Measurements from ENCODE around the gene UAP1. TPM values are rescaled to one million over a fixed set of nuclear protein-coding genes. Genes with fewer than 3 reads are reported as not detected.

UAP1 gene
- total RNA-seq, 1 experiment from 2014 or later, result 479 TPM

- POLR2A ChIA-PET, result interaction anchor here (0.7 to 5.8 kb wide), 16 partner anchors 8 to 167 kb away, joined by 3 to 40 read pairs (median 3); partner anchors contain the start of gene UAP1
- Mint-ChIP-seq H3K4me1 (ENCODE audit: insufficient read depth, unreplicated experiment) (peaks cover 41% of the 10 kb centered on the region), H3K4me3 (ENCODE audit: unreplicated experiment) (no peak overlapping the region), H3K27ac (ENCODE audit: low read depth, unreplicated experiment) (peak overlapping the region; percentile 91), H3K27me3 (ENCODE audit: insufficient read depth, unreplicated experiment) (no peaks in the 10 kb centered on the region), H3K9me3 (ENCODE audit: unreplicated experiment) (no peaks in the 10 kb centered on the region), H3K36me3 (ENCODE audit: insufficient read depth, unreplicated experiment) (peaks cover 7% of the 10 kb centered on the region)
- no peak for TF ChIP-seq CTCF (IDR thresholded peaks at IDR 0.05; ENCODE audit: unreplicated experiment)
- intact Hi-C loops (cut with micrococcal nuclease), result loop anchor here (1.0 to 2.0 kb wide), 2 partner anchors 23 to 66 kb away; no protein-coding TSS in a partner anchor
- no TSS peak for BruUV-seq (replicated peaks)
- DNase-seq (ENCODE audit: unreplicated experiment), result peak; percentile 80
- CTCF ChIA-PET, result interaction anchor here (0.6 to 1.4 kb wide), 5 partner anchors 18 to 1374 kb away, joined by 3 to 4 read pairs (median 3); no protein-coding TSS in a partner anchor
These were observed 22.6 kb upstream of the UAP1 start for GRCh38 chr1:162538815-162539431.

- BruUV-seq (replicated peaks), result no TSS peak
- H3K4me3 Mint-ChIP-seq (ENCODE audit: unreplicated experiment), result peak overlapping the region; percentile 20
- peak; percentile 96 for DNase-seq (ENCODE audit: unreplicated experiment)
- no peaks in the 10 kb centered on the region for H3K9me3 Mint-ChIP-seq (ENCODE audit: unreplicated experiment)
- CTCF ChIA-PET, result interaction anchor here (0.6 to 0.8 kb wide), 5 partner anchors 10 to 1235 kb away, joined by 3 to 6 read pairs (median 3); no protein-coding TSS in a partner anchor
- POLR2A ChIA-PET, result interaction anchor here (0.7 to 9.5 kb wide), 15 partner anchors 9 to 158 kb away, joined by 3 to 245 read pairs (median 5); partner anchors contain the start of gene UAP1
- peaks cover 41% of the 10 kb centered on the region for H3K4me1 Mint-ChIP-seq (ENCODE audit: insufficient read depth, unreplicated experiment)
- H3K27ac Mint-ChIP-seq (ENCODE audit: low read depth, unreplicated experiment), result peak overlapping the region; percentile 73
- intact Hi-C loops (cut with micrococcal nuclease), result loop anchor here (1.0 kb wide), 1 partner anchor 20 kb away; the partner anchor contains the start of gene UAP1
- H3K27me3 Mint-ChIP-seq (ENCODE audit: insufficient read depth, unreplicated experiment), result no peaks in the 10 kb centered on the region
- no peak for TF ChIP-seq CTCF (IDR thresholded peaks at IDR 0.05; ENCODE audit: unreplicated experiment)
- peaks cover 12% of the 10 kb centered on the region for H3K36me3 Mint-ChIP-seq (ENCODE audit: insufficient read depth, unreplicated experiment)
These were observed 19.8 kb upstream of the UAP1 start for GRCh38 chr1:162541619-162542141.

GRCh38 chr1:162543228-162543627 lies 18.3 kb upstream of the UAP1 start:
- POLR2A ChIA-PET, result interaction anchor here (1.9 to 9.5 kb wide), 3 partner anchors 9 to 22 kb away, joined by 10 to 245 read pairs (median 13); partner anchors contain the start of gene UAP1
- no peaks in the 10 kb centered on the region for H3K27me3 Mint-ChIP-seq (ENCODE audit: insufficient read depth, unreplicated experiment)
- no TSS peak for BruUV-seq (replicated peaks)
- H3K27ac Mint-ChIP-seq (ENCODE audit: low read depth, unreplicated experiment), result peak overlapping the region; percentile 73
- intact Hi-C loops (cut with micrococcal nuclease), result no loop called here
- no peak overlapping the region for H3K4me3 Mint-ChIP-seq (ENCODE audit: unreplicated experiment)
- H3K36me3 Mint-ChIP-seq (ENCODE audit: insufficient read depth, unreplicated experiment), result peaks cover 12% of the 10 kb centered on the region
- peaks cover 35% of the 10 kb centered on the region for H3K4me1 Mint-ChIP-seq (ENCODE audit: insufficient read depth, unreplicated experiment)
- CTCF ChIA-PET, result interaction anchor here (0.6 kb wide), 1 partner anchor 272 kb away, joined by 4 read pairs; no protein-coding TSS in a partner anchor
- no peak for TF ChIP-seq CTCF (IDR thresholded peaks at IDR 0.05; ENCODE audit: unreplicated experiment)
- no peak for DNase-seq (ENCODE audit: unreplicated experiment)
- no peaks in the 10 kb centered on the region for H3K9me3 Mint-ChIP-seq (ENCODE audit: unreplicated experiment)

- no peaks in the 10 kb centered on the region for H3K9me3 Mint-ChIP-seq (ENCODE audit: unreplicated experiment)
- peak overlapping the region; percentile 10 for H3K4me3 Mint-ChIP-seq (ENCODE audit: unreplicated experiment)
- intact Hi-C loops (cut with micrococcal nuclease), result no loop called here
- ChIA-PET CTCF (interaction anchor here (0.9 kb wide), 2 partner anchors 8 to 20 kb away, joined by 4 to 5 read pairs; no protein-coding TSS in a partner anchor), POLR2A (interaction anchor here (0.6 to 9.5 kb wide), 17 partner anchors 11 to 1465 kb away, joined by 3 to 245 read pairs (median 5); partner anchors contain the start of genes C1orf226, UAP1 and UHMK1)
- no peak for TF ChIP-seq CTCF (IDR thresholded peaks at IDR 0.05; ENCODE audit: unreplicated experiment)
- peak; percentile 81 for DNase-seq (ENCODE audit: unreplicated experiment)
- no peaks in the 10 kb centered on the region for H3K27me3 Mint-ChIP-seq (ENCODE audit: insufficient read depth, unreplicated experiment)
- peaks cover 10% of the 10 kb centered on the region for H3K36me3 Mint-ChIP-seq (ENCODE audit: insufficient read depth, unreplicated experiment)
- BruUV-seq (replicated peaks), result no TSS peak
- peak overlapping the region; percentile 86 for H3K27ac Mint-ChIP-seq (ENCODE audit: low read depth, unreplicated experiment)
- peaks cover 42% of the 10 kb centered on the region for H3K4me1 Mint-ChIP-seq (ENCODE audit: insufficient read depth, unreplicated experiment)
These were observed 13.4 kb upstream of the UAP1 start for GRCh38 chr1:162548170-162548569.
